ENCODE data around the gene RAD52. TPM values are rescaled to one million over a fixed set of nuclear protein-coding genes. Genes with fewer than 3 reads are reported as not detected.

Gene RAD52
- total and polyA plus RNA-seq, 11 donors = 4.1 to 9.7 (median 6.2) TPM

GRCh38 chr12:894226-894625, 55.3 kb downstream of the RAD52 start:
- DNase-seq = no peak
- H3K4me1 ChIP-seq = no peaks in the 10 kb centered on the region
- TF ChIP-seq CTCF (IDR thresholded peaks at IDR 0.05) (no peak), POLR2A (IDR thresholded peaks at IDR 0.05) (no peak)
- no peaks in the 10 kb centered on the region for H3K27me3 ChIP-seq
- ATAC-seq = no peak
- peaks cover 0 to 100% (median 97%) of the 10 kb centered on the region in 9 donors for H3K36me3 ChIP-seq
- no peaks in the 10 kb centered on the region for H3K9me3 ChIP-seq
- intact Hi-C loops (cut with DNase I) = no loop called here
- no peak overlapping the region for H3K27ac ChIP-seq
- no peak overlapping the region for H3K4me3 ChIP-seq

GRCh38 chr12:886206-886605, 63.3 kb downstream of the RAD52 start:
- ATAC-seq = no peak
- TF ChIP-seq CTCF (IDR thresholded peaks at IDR 0.05) (no peak), POLR2A (IDR thresholded peaks at IDR 0.05) (no peak)
- intact Hi-C loops (cut with DNase I) = no loop called here

DNA sequence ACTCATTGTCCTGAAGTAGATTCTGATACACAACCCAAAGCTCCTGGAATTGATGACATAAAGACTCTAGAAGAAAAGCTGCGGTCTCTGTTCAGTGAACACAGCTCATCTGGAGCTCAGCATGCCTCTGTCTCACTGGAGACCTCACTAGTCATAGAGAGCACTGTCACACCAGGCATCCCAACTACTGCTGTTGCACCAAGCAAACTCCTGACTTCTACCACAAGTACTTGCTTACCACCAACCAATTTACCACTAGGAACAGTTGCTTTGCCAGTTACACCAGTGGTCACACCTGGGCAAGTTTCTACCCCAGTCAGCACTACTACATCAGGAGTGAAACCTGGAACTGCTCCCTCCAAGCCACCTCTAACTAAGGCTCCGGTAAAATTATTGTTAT, 63.8 kb downstream of the RAD52 start:
- DNase-seq (no peak), ATAC-seq (no peak)
- H3K27me3 ChIP-seq = no peaks in the 10 kb centered on the region
- no peaks in the 10 kb centered on the region for H3K9me3 ChIP-seq
- H3K27ac ChIP-seq = no peak overlapping the region
- WGBS, 4 donors = 94 to 100% (median 97%) methylated on average over 2 of the region's 2 CpGs
- TF ChIP-seq CTCF (IDR thresholded peaks at IDR 0.05) (no peak), POLR2A (IDR thresholded peaks at IDR 0.05) (no peak)
- peaks cover 0 to 100% (median 100%) of the 10 kb centered on the region in 9 donors for H3K36me3 ChIP-seq
- H3K4me1 ChIP-seq = no peaks in the 10 kb centered on the region
- no peak overlapping the region for H3K4me3 ChIP-seq
- intact Hi-C loops (cut with DNase I) = no loop called here

More at GRCh38 chr12:886206-886605, 63.3 kb downstream of the RAD52 start:
- Histone ChIP-seq H3K27me3 (no peaks in the 10 kb centered on the region), H3K4me1 (no peaks in the 10 kb centered on the region), H3K4me3 (no peak overlapping the region), H3K9me3 (no peaks in the 10 kb centered on the region), H3K27ac (no peak overlapping the region), H3K36me3 (peaks cover 0 to 100% (median 100%) of the 10 kb centered on the region in 9 donors)
- WGBS, 4 donors = 93 to 98% (median 95%) methylated on average over 2 of the region's 2 CpGs
- no peak for DNase-seq

- ATAC-seq = peak in 1 of 4 donors; percentile 11
- intact Hi-C loops (cut with DNase I) = loop anchor here in 1 of 10 donors (5.0 kb wide), 1 partner anchor 42 kb away; no protein-coding TSS in a partner anchor
Observed at GRCh38 chr12:884746-885414, 64.6 kb downstream of the RAD52 start.

More at GRCh38 chr12:884746-885414, 64.6 kb downstream of the RAD52 start:
- H3K27ac ChIP-seq = no peak overlapping the region
- H3K9me3 ChIP-seq = no peaks in the 10 kb centered on the region
- H3K27me3 ChIP-seq = no peaks in the 10 kb centered on the region
- WGBS, 4 donors = 88 to 95% (median 91%) methylated on average over 5 of the region's 5 CpGs
- no peaks in the 10 kb centered on the region for H3K4me1 ChIP-seq
- TF ChIP-seq POLR2A (IDR thresholded peaks at IDR 0.05) = no peak
- TF ChIP-seq CTCF (IDR thresholded peaks at IDR 0.05) = no peak
- DNase-seq = no peak
- peaks cover 0 to 100% (median 100%) of the 10 kb centered on the region in 9 donors for H3K36me3 ChIP-seq
- no peak overlapping the region for H3K4me3 ChIP-seq
